Neural crest cell (in vitro differentiated cells): Measurements from ENCODE around the gene FTMT. TPM values are rescaled to one million over a fixed set of nuclear protein-coding genes. Genes with fewer than 3 reads are reported as not detected.

Experiments
- DNase-seq: peaks from one replicate; pipeline ENCODE4 v3.0.0; 2021; ENCODE audit warnings: low read depth, mixed read lengths, low spot score
- H3K27ac Mint-ChIP-seq: one replicate; pipeline ENCODE4 v1.8.0; 2021; ENCODE audit warnings: mild to moderate bottlenecking, mixed read lengths; ENCODE audit not compliant: unreplicated experiment
- H3K27me3 Mint-ChIP-seq: 2 replicates; pipeline ENCODE4 v1.8.0; 2021; ENCODE audit warnings: low read depth, mild to moderate bottlenecking, mixed read lengths
- H3K36me3 Mint-ChIP-seq: 2 replicates; pipeline ENCODE4 v1.8.0; 2021; ENCODE audit warnings: low read depth, mild to moderate bottlenecking, mixed read lengths
- H3K4me1 Mint-ChIP-seq: 2 replicates; pipeline ENCODE4 v1.8.0; 2021; ENCODE audit warnings: mixed read lengths
- H3K4me3 Mint-ChIP-seq: one replicate; pipeline ENCODE4 v1.8.0; 2021; ENCODE audit warnings: mild to moderate bottlenecking, mixed read lengths
- H3K9me3 Mint-ChIP-seq: 2 replicates; pipeline ENCODE4 v1.8.0; 2021; ENCODE audit warnings: mixed read lengths
- CTCF ChIP-seq: fragments of 200-600 bp; sonication (generic); conservative IDR thresholded peaks from 2 replicates; pipeline ENCODE4 v1.5.0; 2021; ENCODE audit warnings: antibody characterized with exemption, mild to moderate bottlenecking
- total RNA-seq: library from RNA; stranded (reverse); gene quantifications from 2 replicates; pipeline ENCODE4 v1.2.1, GENCODE V29; 2021

FTMT gene
- total RNA-seq, 1 donor from 2014 or later: not detected

DNA sequence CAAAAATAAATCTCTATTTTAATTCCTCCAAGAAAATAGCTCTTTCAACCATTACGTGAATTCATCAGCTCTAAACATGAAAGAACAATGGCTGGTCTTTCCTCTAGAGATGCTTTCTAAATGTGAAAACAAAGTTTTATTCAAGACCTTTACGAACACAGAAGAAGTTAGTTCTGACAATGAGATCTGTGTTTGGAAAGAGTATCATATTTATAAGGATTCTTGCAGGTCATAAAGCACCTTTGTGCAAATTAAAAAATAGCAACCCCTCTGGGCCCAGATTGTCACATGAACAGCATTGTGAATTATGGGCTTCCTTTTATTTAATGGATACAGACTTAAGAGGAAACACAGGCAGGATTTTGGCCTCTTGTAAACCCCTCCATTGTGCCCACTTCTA, 17.7 kb upstream of the FTMT start:
- no peak for TF ChIP-seq CTCF
- peak overlapping the region; percentile 76 for H3K27ac Mint-ChIP-seq
- no peaks in the 10 kb centered on the region for H3K9me3 Mint-ChIP-seq
- DNase-seq: no peak
- peak overlapping the region; percentile 16 for H3K4me3 Mint-ChIP-seq
- H3K36me3 Mint-ChIP-seq: no peaks in the 10 kb centered on the region
- peaks cover 22% of the 10 kb centered on the region for H3K4me1 Mint-ChIP-seq
- H3K27me3 Mint-ChIP-seq: no peaks in the 10 kb centered on the region

- Mint-ChIP-seq H3K9me3 (no peaks in the 10 kb centered on the region), H3K27ac (no peak overlapping the region), H3K36me3 (no peaks in the 10 kb centered on the region), H3K4me1 (no peaks in the 10 kb centered on the region), H3K4me3 (no peak overlapping the region), H3K27me3 (no peaks in the 10 kb centered on the region)
- DNase-seq: no peak
- TF ChIP-seq CTCF: no peak
These were observed 9.8 kb upstream of the FTMT start for GRCh38 chr5:121841892-121842291.

DNA sequence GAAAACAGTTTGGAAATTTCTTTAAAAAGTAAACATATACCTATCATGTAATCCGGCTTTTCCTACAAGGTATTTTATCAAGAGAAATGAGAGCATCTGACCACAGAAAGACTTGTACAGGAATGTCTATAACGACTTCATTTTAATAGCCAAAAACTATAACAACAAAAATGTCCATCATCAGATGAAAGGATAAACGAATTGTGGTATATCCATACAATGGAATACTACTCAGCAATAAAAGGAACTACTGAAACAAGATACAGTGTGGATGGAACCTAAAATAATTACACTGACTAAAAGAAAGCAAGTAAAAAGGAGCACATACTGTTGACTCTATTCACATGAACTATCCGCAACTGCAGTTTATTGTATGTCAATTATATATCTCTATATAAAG, 1.4 kb upstream of the FTMT start:
- TF ChIP-seq CTCF: no peak
- DNase-seq: no peak
- no peaks in the 10 kb centered on the region for H3K27me3 Mint-ChIP-seq
- H3K4me1 Mint-ChIP-seq: no peaks in the 10 kb centered on the region
- H3K9me3 Mint-ChIP-seq: no peaks in the 10 kb centered on the region
- H3K4me3 Mint-ChIP-seq: no peak overlapping the region
- no peak overlapping the region for H3K27ac Mint-ChIP-seq
- no peaks in the 10 kb centered on the region for H3K36me3 Mint-ChIP-seq

- Mint-ChIP-seq H3K27me3 (no peaks in the 10 kb centered on the region), H3K9me3 (no peaks in the 10 kb centered on the region), H3K4me3 (no peak overlapping the region)
These were observed 2.2 kb downstream of the FTMT start for GRCh38 chr5:121853850-121854249.

GRCh38 chr5:121862801-121863200, 11.1 kb downstream of the FTMT start:
- no peaks in the 10 kb centered on the region for H3K36me3 Mint-ChIP-seq
- H3K4me3 Mint-ChIP-seq: no peak overlapping the region
- no peak overlapping the region for H3K27ac Mint-ChIP-seq
- no peaks in the 10 kb centered on the region for H3K4me1 Mint-ChIP-seq
- no peaks in the 10 kb centered on the region for H3K27me3 Mint-ChIP-seq
- no peak for DNase-seq
- no peak for TF ChIP-seq CTCF
- H3K9me3 Mint-ChIP-seq: no peaks in the 10 kb centered on the region

More at GRCh38 chr5:121853850-121854249, 2.2 kb downstream of the FTMT start:
- Mint-ChIP-seq H3K4me1 (no peaks in the 10 kb centered on the region), H3K27ac (no peak overlapping the region), H3K36me3 (no peaks in the 10 kb centered on the region)
- no peak for DNase-seq
- TF ChIP-seq CTCF: no peak

- DNase-seq: no peak
- Mint-ChIP-seq H3K4me1 (no peaks in the 10 kb centered on the region), H3K27ac (no peak overlapping the region), H3K4me3 (no peak overlapping the region), H3K36me3 (no peaks in the 10 kb centered on the region), H3K9me3 (no peaks in the 10 kb centered on the region), H3K27me3 (no peaks in the 10 kb centered on the region)
- TF ChIP-seq CTCF: no peak
These were observed 12.1 kb downstream of the FTMT start for GRCh38 chr5:121863753-121864285.
